Brain microvascular endothelial cell (primary cell): Measurements from ENCODE around the gene ARPC5.

ENCODE experiments used
- DNase-seq: peaks from one replicate; pipeline ENCODE4 v3.0.0-alpha.2; 2020
- H3K27ac ChIP-seq: fragments of 250-450 bp; sonication (Bioruptor Pico); 2 replicates; pipeline ENCODE4 v1.5.1; 2020; ENCODE audit warnings: mild to moderate bottlenecking, moderate library complexity
- H3K27me3 ChIP-seq: fragments of 250-450 bp; sonication (Bioruptor Pico); replicated peaks from 2 replicates; pipeline ENCODE4 v1.5.1; 2020; ENCODE audit warnings: mild to moderate bottlenecking
- H3K36me3 ChIP-seq: fragments of 250-450 bp; sonication (Bioruptor Pico); replicated peaks from 2 replicates; pipeline ENCODE4 v1.5.1; 2020; ENCODE audit warnings: mild to moderate bottlenecking
- H3K4me3 ChIP-seq: 2 replicates; pipeline ENCODE4 v1.5.1; 2011; ENCODE audit warnings: low read depth, mild to moderate bottlenecking, control low read depth, low read length, moderate library complexity
- in situ Hi-C: cut with HindIII; loops from 2 replicates; pipeline ENCODE4 v1.10.0; 2017; ENCODE audit warnings: low sequenced_read_pairs, low pct_ligation_motif_present
- TF ChIP-seq, protein P1 (sequence below): IDR thresholded peaks from 2 replicates; pipeline ENCODE4 v1.5.1; 2011; ENCODE audit warnings: low read depth, mild to moderate bottlenecking, moderate library complexity, low read length, control low read depth, inconsistent platforms; ENCODE audit errors: missing control alignments

Gene ARPC5

DNA sequence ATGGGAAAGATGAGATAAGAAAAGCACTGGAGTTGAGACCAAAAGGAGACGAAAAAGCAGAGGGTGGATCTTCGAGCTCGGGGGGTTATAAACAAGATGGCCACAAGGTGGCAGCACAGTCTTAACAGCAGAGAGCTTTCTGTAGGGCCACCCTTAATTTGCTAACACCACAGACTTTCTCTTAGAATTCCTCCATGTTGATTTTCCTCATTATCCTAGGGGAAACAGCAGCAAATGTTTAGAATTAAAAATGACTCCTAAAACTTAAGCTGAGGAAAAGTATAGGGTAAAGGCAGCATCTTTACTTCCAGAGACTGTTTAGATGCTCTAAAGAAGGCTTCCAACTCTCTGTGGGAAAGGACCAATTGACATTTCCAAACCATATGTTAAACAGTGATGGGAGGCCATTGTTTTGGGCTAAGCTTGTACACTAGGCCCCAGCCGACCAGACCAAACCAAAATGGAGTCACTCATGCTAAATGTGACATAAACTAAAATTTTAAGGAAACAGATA is 20.0 kb upstream of the ARPC5 start:
- peak; percentile 87 for DNase-seq
- TF ChIP-seq, protein P1, sequence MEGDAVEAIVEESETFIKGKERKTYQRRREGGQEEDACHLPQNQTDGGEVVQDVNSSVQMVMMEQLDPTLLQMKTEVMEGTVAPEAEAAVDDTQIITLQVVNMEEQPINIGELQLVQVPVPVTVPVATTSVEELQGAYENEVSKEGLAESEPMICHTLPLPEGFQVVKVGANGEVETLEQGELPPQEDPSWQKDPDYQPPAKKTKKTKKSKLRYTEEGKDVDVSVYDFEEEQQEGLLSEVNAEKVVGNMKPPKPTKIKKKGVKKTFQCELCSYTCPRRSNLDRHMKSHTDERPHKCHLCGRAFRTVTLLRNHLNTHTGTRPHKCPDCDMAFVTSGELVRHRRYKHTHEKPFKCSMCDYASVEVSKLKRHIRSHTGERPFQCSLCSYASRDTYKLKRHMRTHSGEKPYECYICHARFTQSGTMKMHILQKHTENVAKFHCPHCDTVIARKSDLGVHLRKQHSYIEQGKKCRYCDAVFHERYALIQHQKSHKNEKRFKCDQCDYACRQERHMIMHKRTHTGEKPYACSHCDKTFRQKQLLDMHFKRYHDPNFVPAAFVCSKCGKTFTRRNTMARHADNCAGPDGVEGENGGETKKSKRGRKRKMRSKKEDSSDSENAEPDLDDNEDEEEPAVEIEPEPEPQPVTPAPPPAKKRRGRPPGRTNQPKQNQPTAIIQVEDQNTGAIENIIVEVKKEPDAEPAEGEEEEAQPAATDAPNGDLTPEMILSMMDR: peak; percentile 86
- in situ Hi-C loops: no loop called here
- Histone ChIP-seq H3K27ac (no peak overlapping the region), H3K36me3 (no peaks in the 10 kb centered on the region), H3K27me3 (no peaks in the 10 kb centered on the region), H3K4me3 (no peak overlapping the region)

DNA sequence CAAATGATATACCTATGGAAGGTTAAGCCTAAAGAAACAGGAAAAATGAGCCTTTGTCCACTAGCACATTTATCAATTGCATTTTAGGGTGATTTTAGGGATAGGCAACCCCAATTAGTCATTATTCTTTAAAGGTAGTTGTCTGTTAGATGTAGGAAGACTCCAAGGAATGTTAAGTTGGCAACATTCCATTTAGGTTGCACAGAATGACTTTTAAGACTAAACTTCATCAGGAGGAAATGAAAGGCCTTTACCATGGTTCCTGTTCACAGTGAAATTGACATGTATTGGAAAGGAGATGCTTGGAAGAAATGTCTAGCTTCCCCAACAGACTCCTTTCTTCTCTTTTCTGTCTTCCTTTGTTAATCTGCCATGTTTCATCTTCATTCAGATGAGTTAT is 19.1 kb upstream of the ARPC5 start:
- Histone ChIP-seq H3K27me3 (no peaks in the 10 kb centered on the region), H3K27ac (no peak overlapping the region), H3K4me3 (no peak overlapping the region), H3K36me3 (no peaks in the 10 kb centered on the region)
- in situ Hi-C loops: no loop called here
- TF ChIP-seq, protein P1: no peak
- DNase-seq: no peak

DNA sequence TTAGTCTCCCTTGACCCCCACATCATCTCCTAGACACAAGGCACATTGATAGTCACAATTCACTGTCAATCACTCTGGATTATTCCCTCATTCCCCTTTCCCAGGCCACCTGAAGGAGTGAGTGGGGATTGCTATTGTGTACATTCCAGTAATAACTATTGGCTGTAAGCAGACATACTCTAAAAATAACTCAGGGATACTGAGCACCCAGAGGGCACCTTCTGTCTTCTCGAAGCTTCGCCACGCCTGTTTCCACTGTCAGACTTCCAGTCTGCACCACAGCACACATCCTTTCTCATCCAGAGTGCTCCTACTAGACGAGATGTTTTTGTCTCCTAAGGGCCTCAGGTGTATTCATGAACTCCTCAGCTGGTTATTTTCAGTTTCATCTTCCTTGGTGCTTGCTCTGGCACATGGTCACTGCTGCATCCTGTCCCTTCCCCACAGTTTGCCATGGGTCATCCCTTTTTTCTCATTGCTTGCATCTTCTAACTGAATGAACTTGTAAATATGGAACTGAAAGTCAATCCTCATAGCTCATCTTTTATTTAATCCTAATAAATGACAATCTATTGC is 18.4 kb upstream of the ARPC5 start:
- in situ Hi-C loops: no loop called here

DNA sequence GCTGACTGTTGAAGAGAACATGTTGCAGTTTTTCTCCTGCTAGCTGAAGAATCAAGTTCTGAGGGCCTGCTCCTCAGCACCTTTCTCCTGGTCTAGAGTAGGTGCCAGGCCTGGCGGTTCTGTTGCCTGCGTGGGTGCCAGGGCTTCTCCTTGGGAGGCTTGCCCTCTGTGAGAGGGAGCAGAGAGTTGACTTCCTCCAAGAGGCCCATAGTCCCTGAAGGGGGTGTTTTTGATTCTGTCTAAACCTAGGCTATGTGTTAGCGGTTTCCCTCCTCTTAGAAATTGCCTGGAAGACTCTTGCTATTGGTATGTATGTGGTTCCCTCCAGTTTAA is 17.8 kb upstream of the ARPC5 start:
- no peak for DNase-seq
- Histone ChIP-seq H3K27ac (no peak overlapping the region), H3K27me3 (no peaks in the 10 kb centered on the region), H3K36me3 (no peaks in the 10 kb centered on the region), H3K4me3 (no peak overlapping the region)
- TF ChIP-seq, protein P1: no peak
- in situ Hi-C loops: no loop called here

More for the DNA sequence above, 18.4 kb upstream of the ARPC5 start:
- no peak overlapping the region for H3K27ac ChIP-seq
- H3K4me3 ChIP-seq: no peak overlapping the region
- TF ChIP-seq, protein P1: no peak
- no peaks in the 10 kb centered on the region for H3K36me3 ChIP-seq
- DNase-seq: no peak
- no peaks in the 10 kb centered on the region for H3K27me3 ChIP-seq

DNA sequence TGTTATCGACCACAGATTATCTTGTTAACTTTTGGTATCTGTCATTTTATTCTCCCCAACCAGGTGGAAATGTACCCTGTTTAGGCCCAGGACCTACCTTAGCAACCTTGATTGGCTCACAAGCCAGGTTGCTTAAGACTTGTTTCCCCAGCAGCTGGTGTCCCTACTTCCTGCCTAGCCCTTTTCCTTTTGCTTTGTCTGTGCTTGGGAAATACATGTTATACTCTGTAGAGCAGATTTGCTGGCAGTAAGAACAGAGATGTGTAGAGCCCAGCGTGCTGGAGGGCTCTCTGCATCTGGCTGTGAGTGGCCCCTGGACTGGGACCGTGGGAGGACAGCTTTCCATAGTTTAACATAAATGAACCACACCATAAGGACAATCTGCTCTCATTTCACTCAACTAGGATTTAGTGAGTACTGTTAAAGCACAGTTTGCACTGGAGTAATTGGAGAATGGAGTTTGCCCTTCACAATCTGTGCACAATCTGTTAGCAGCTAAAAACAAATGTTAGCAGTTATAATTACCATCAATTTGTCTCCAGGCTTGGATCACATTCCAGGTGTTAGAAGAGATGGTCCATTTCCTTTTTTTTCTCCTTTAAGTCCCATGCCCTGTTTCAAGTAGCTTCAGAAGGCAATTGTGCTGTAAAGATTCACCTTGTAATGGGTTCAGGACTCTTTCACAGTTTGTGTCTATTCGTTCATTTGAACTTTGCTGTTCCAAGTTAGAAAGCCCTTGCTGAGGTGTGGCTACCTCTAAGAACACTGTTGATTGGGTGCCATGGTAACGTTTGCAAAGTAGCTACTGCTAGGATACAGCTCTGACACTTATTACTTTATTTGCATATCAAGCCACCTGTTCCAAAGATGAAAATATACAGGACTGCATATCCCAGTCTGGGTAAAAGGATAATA is 17.2 kb upstream of the ARPC5 start, which contains the start of gene APOBEC4:
Gene APOBEC4 (minus strand): TSS at position 770 of the 915 bp plus-strand sequence. CDS start 4,535 bp downstream, outside the sequence.
- in situ Hi-C loops: no loop called here
- no peak within 1 kb of the TSS for H3K27ac ChIP-seq

More for the DNA sequence above, 17.2 kb upstream of the ARPC5 start, which contains the start of gene APOBEC4:
- no peak within 1 kb of the TSS for H3K4me3 ChIP-seq
- no peaks in the 10 kb centered on the region for H3K36me3 ChIP-seq
- TF ChIP-seq, protein P1: no peak
- no peaks in the 10 kb centered on the region for H3K27me3 ChIP-seq
- DNase-seq: no peak
